Activated T-cell treated with anti-CD3 and anti-CD28 coated beads, Interleukin-2, amount 50 U/mL, for 4 hours (primary cell): ENCODE data around the gene MAP1B. TPM values are rescaled to one million over a fixed set of nuclear protein-coding genes. Genes with fewer than 3 reads are reported as not detected.
"Not testable (repeated sequence)": the region's sequence is repeated elsewhere in the genome, so short reads cannot be mapped to it uniquely, and the experiment has no call there.

Source experiments
- ATAC-seq, 2 donors: fragments of 200-7000 bp; cut with Tn5 transposase; one replicate each; pipeline ENCODE4 v1.10.0; 2021
- DNase-seq: peaks from one replicate; pipeline ENCODE4 v3.0.0-alpha.2; 2020
- H3K27me3 Mint-ChIP-seq: one replicate; pipeline ENCODE4 v1.8.0; 2021; ENCODE audit warnings: low read depth, mixed read lengths
- H3K36me3 Mint-ChIP-seq: one replicate; pipeline ENCODE4 v1.8.0; 2022; ENCODE audit warnings: mixed read lengths; ENCODE audit not compliant: insufficient read depth
- H3K4me1 Mint-ChIP-seq: one replicate; pipeline ENCODE4 v1.8.0; 2021; ENCODE audit warnings: low read depth, mixed read lengths
- H3K4me3 Mint-ChIP-seq: one replicate; pipeline ENCODE4 v1.8.0; 2021; ENCODE audit warnings: mild to moderate bottlenecking, moderate library complexity, mixed read lengths
- H3K9me3 Mint-ChIP-seq: one replicate; pipeline ENCODE4 v1.8.0; 2021; ENCODE audit warnings: mixed read lengths
- total RNA-seq, 3 donors: library from RNA; stranded (reverse); gene quantifications; one replicate each; pipeline ENCODE4 v1.2.1, GENCODE V29; 2021

The MAP1B gene
- total RNA-seq, 3 donors from 2014 or later: 0.16 to 0.41 (median 0.25) TPM

- Mint-ChIP-seq H3K36me3 (no peaks in the 10 kb centered on the region), H3K4me1 (no peaks in the 10 kb centered on the region), H3K27me3 (no peaks in the 10 kb centered on the region), H3K9me3 (no peaks in the 10 kb centered on the region), H3K4me3 (no peak overlapping the region)
- ATAC-seq (no peak), DNase-seq (no peak)
These were observed 46.3 kb downstream of the MAP1B start for GRCh38 chr5:72153551-72153950.

GRCh38 chr5:72154076-72154756 lies 46.9 kb downstream of the MAP1B start:
- Mint-ChIP-seq H3K9me3 (no peaks in the 10 kb centered on the region), H3K27me3 (no peaks in the 10 kb centered on the region), H3K4me1 (no peaks in the 10 kb centered on the region), H3K4me3 (no peak overlapping the region), H3K36me3 (no peaks in the 10 kb centered on the region)
- DNase-seq (no peak), ATAC-seq (no peak)

GRCh38 chr5:72156946-72157624 lies 49.8 kb downstream of the MAP1B start:
- Mint-ChIP-seq H3K27me3 (peaks cover 2% of the 10 kb centered on the region), H3K4me3 (no peak overlapping the region), H3K9me3 (no peaks in the 10 kb centered on the region), H3K4me1 (no peaks in the 10 kb centered on the region), H3K36me3 (no peaks in the 10 kb centered on the region)
- DNase-seq: no peak
- no peak for ATAC-seq

- Mint-ChIP-seq H3K27me3 (peaks cover 2% of the 10 kb centered on the region), H3K9me3 (no peaks in the 10 kb centered on the region), H3K4me3 (no peak overlapping the region), H3K4me1 (no peaks in the 10 kb centered on the region), H3K36me3 (no peaks in the 10 kb centered on the region)
- no peak for ATAC-seq
- no peak for DNase-seq
These were observed 50.3 kb downstream of the MAP1B start for GRCh38 chr5:72157625-72157962.

DNA sequence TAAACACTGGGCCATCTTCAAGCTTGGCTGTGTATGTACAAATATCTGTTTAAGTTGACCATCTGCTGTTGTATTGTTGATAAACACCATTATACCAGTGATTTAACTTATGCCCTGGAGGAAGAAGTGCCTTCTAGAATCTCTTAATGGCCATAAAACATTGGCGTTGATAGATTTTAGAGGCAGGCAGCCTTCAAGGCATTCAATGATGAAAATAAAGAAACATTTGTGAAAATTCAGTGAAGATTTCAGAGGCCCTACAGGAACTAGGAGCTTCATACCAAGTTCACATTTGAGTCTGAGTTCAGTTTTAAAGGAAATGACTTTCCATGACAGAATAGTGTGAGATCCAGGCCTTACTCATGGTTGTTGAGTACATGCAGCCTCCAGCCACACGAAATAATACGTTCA lies 52.2 kb downstream of the MAP1B start:
- no peaks in the 10 kb centered on the region for H3K9me3 Mint-ChIP-seq
- H3K4me1 Mint-ChIP-seq: no peaks in the 10 kb centered on the region
- ATAC-seq: no peak
- H3K36me3 Mint-ChIP-seq: no peaks in the 10 kb centered on the region
- peaks cover 4% of the 10 kb centered on the region for H3K27me3 Mint-ChIP-seq
- H3K4me3 Mint-ChIP-seq: no peak overlapping the region
- no peak for DNase-seq

GRCh38 chr5:72160329-72160728 lies 53.1 kb downstream of the MAP1B start:
- peaks cover 7% of the 10 kb centered on the region for H3K27me3 Mint-ChIP-seq
- DNase-seq (no peak), ATAC-seq (no peak)
- no peaks in the 10 kb centered on the region for H3K36me3 Mint-ChIP-seq
- no peaks in the 10 kb centered on the region for H3K9me3 Mint-ChIP-seq
- H3K4me1 Mint-ChIP-seq: no peaks in the 10 kb centered on the region
- no peak overlapping the region for H3K4me3 Mint-ChIP-seq

DNA sequence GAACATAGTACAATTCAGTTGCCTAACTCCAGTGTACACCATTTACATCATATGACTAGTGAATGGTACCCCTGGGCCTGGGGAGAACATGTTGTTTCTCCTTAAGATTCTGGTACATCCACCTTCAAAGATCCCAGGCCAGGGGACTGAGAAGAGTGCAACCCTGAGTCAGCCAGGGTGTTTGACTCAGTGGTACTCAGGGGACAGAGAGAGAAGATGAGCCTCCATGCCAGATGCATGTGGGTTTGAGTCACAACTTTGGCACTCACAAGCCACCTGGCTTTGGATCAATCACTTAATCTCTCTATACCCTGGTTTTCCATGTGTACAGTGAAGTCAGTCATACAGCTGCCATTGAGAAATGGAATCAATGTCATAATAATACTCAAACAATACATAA lies 53.7 kb downstream of the MAP1B start:
- no peaks in the 10 kb centered on the region for H3K36me3 Mint-ChIP-seq
- H3K4me1 Mint-ChIP-seq: no peaks in the 10 kb centered on the region
- no peak overlapping the region for H3K4me3 Mint-ChIP-seq
- H3K9me3 Mint-ChIP-seq: no peaks in the 10 kb centered on the region
- no peak for ATAC-seq
- peaks cover 7% of the 10 kb centered on the region for H3K27me3 Mint-ChIP-seq
- no peak for DNase-seq

GRCh38 chr5:72161951-72162350 lies 54.7 kb downstream of the MAP1B start:
- peaks cover 2% of the 10 kb centered on the region for H3K4me1 Mint-ChIP-seq
- H3K4me3 Mint-ChIP-seq: no peak overlapping the region
- H3K36me3 Mint-ChIP-seq: no peaks in the 10 kb centered on the region
- H3K27me3 Mint-ChIP-seq: peaks cover 14% of the 10 kb centered on the region
- H3K9me3 Mint-ChIP-seq: no peaks in the 10 kb centered on the region
- DNase-seq (no peak), ATAC-seq (no peak)

DNA sequence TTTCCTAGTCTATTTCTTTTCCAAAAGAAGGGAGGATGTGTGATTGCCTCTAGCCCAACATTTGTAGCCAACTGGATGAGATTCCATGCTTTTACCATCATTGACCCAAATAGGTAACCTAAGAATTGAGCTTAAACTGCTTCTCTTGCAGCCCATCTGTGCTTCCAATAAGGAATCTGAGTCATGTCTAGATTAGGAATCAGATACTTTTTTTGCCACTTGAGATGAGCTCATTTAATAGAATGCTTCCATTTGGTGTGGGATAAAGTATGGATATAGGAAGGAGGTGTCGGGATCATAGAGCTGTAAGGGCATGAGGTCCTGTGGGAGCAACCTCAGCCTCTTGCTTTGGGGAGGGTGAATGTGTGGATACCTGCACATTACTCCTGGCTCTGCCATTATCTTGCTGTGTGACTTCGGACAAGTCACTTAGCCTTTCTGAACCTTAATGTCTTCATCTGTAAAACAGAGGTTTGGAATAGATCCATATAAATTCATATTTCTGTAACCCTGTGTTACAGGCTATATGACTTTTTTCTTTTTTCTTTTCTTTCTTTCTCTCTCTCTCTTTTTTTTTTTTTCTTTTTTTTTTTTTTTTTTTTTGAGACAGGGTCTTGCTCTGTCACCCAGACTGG lies 56.2 kb downstream of the MAP1B start:
- no peaks in the 10 kb centered on the region for H3K9me3 Mint-ChIP-seq
- peaks cover 4% of the 10 kb centered on the region for H3K4me1 Mint-ChIP-seq
- no peak overlapping the region for H3K4me3 Mint-ChIP-seq
- DNase-seq: no peak
- no peaks in the 10 kb centered on the region for H3K36me3 Mint-ChIP-seq
- ATAC-seq: no peak
- peaks cover 20% of the 10 kb centered on the region for H3K27me3 Mint-ChIP-seq

GRCh38 chr5:72166070-72166979 lies 59.0 kb downstream of the MAP1B start:
- no peaks in the 10 kb centered on the region for H3K36me3 Mint-ChIP-seq

GRCh38 chr5:72167257-72167656 lies 60.0 kb downstream of the MAP1B start:
- DNase-seq: no peak
- H3K27me3 Mint-ChIP-seq: peaks cover 30% of the 10 kb centered on the region
- H3K36me3 Mint-ChIP-seq: no peaks in the 10 kb centered on the region
- H3K9me3 Mint-ChIP-seq: no peaks in the 10 kb centered on the region
- peaks cover 6% of the 10 kb centered on the region for H3K4me1 Mint-ChIP-seq
- ATAC-seq: no peak
- no peak overlapping the region for H3K4me3 Mint-ChIP-seq

More at GRCh38 chr5:72166070-72166979, 59.0 kb downstream of the MAP1B start:
- H3K4me3 Mint-ChIP-seq: no peak overlapping the region
- ATAC-seq: no peak
- DNase-seq: no peak
- no peaks in the 10 kb centered on the region for H3K9me3 Mint-ChIP-seq
- peaks cover 30% of the 10 kb centered on the region for H3K27me3 Mint-ChIP-seq
- H3K4me1 Mint-ChIP-seq: peaks cover 4% of the 10 kb centered on the region

DNA sequence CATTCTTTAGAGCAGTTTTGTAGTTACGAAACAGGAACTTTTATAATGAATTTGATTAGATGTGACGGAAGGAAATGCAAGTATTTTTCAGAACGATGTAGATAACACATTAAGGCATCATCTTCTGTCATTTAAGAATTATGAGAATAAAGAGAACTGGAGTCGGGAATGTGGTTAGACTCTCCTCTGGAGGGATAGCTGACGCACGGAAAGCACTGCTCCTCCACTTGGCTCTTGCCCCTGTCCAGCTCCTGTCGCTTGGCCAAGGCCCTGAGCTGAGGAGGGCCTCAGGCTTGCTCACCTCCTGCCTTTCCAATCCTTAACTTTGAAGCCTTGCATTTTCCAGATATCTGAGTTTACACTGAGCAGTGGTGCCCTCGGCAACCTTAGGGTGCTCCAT lies 60.5 kb downstream of the MAP1B start:
- no peaks in the 10 kb centered on the region for H3K36me3 Mint-ChIP-seq
- peaks cover 31% of the 10 kb centered on the region for H3K27me3 Mint-ChIP-seq
- peaks cover 6% of the 10 kb centered on the region for H3K4me1 Mint-ChIP-seq
- no peak overlapping the region for H3K4me3 Mint-ChIP-seq
- H3K9me3 Mint-ChIP-seq: no peaks in the 10 kb centered on the region
- ATAC-seq: no peak
- no peak for DNase-seq

- no peak for ATAC-seq
- DNase-seq: no peak
- Mint-ChIP-seq H3K4me1 (peaks cover 6% of the 10 kb centered on the region), H3K27me3 (peaks cover 29% of the 10 kb centered on the region), H3K4me3 (no peak overlapping the region), H3K36me3 (no peaks in the 10 kb centered on the region), H3K9me3 (no peaks in the 10 kb centered on the region)
These were observed 62.8 kb downstream of the MAP1B start for GRCh38 chr5:72170101-72170500.

GRCh38 chr5:72171181-72171580 lies 63.9 kb downstream of the MAP1B start:
- H3K9me3 Mint-ChIP-seq, H3K36me3 Mint-ChIP-seq, DNase-seq, H3K4me3 Mint-ChIP-seq, H3K4me1 Mint-ChIP-seq, ATAC-seq: not testable (repeated sequence)
- H3K27me3 Mint-ChIP-seq: peaks cover 28% of the 10 kb centered on the region
